Fibroblast of lung (primary cell): Measurements from ENCODE around the gene SLC7A4.

ENCODE experiments used
- CTCF ChIP-seq, 2 donors: IDR thresholded peaks in 1 of 2; conservative IDR thresholded peaks in 1 of 2; 1 replicate in 1 of 2; 2 replicates in 1 of 2; pipeline ENCODE4 v1.5.1; 2011 to 2012; ENCODE audit warnings: low read length in 2 of 2, control low read depth in 1 of 2, inconsistent platforms in 1 of 2, low read depth in 1 of 2, mild to moderate bottlenecking in 1 of 2
- EZH2 ChIP-seq: IDR thresholded peaks from 2 replicates; pipeline ENCODE4 v1.5.1; 2012; ENCODE audit warnings: low read length, control low read depth, mild to moderate bottlenecking; ENCODE audit errors: missing control alignments

GRCh38 chr22:21009638-21010425, 22.5 kb downstream of the SLC7A4 start:
- no peak for TF ChIP-seq CTCF (conservative IDR thresholded peaks at IDR 0.05 in 1 of 2, IDR thresholded peaks at IDR 0.05 in 1 of 2; ENCODE audit: low read depth in 1 of 2, low read length in 2 of 2)
- no peak for TF ChIP-seq EZH2
